GM23338 (cell line): ENCODE data around the gene NADK2.

Experiments used
- CREB1 ChIP-seq: fragments of 250-450 bp; sonication (Bioruptor Pico); IDR thresholded peaks from 2 replicates; pipeline ENCODE4 v1.5.0; 2020; ENCODE audit warnings: low read depth, mild to moderate bottlenecking, moderate library complexity
- CTCF ChIP-seq, 2 experiments: fragments of 200-600 bp in 1 of 2; sonication (generic) in 1 of 2; conservative IDR thresholded peaks; 2 replicates each; pipeline versions ENCODE4 v1.5.1 to v1.6.1; 2016 to 2017; ENCODE audit warnings: antibody characterized with exemption in 2 of 2, low read depth in 2 of 2, mild to moderate bottlenecking in 2 of 2, moderate library complexity in 1 of 2
- EZH2 ChIP-seq: fragments of 200-600 bp; sonication (generic); IDR thresholded peaks from one replicate; pipeline ENCODE4 v1.8.0; 2017; ENCODE audit warnings: antibody characterized with exemption, mild to moderate bottlenecking, low read depth; ENCODE audit not compliant: unreplicated experiment
- EZH2phosphoT487 ChIP-seq: fragments of 200-600 bp; sonication (generic); IDR thresholded peaks from one replicate; pipeline ENCODE4 v1.8.1; 2018; ENCODE audit warnings: antibody characterized with exemption; ENCODE audit not compliant: unreplicated experiment
- NANOG ChIP-seq: IDR thresholded peaks from 2 replicates; pipeline ENCODE4 v1.6.1; 2016; ENCODE audit warnings: antibody characterized with exemption, borderline replicate concordance
- POLR2AphosphoS5 ChIP-seq: IDR thresholded peaks from 2 replicates; pipeline ENCODE4 v1.6.1; 2016; ENCODE audit warnings: antibody characterized with exemption, low read depth
- REST ChIP-seq: IDR thresholded peaks from one replicate; pipeline ENCODE4 v1.6.1; 2018; ENCODE audit warnings: antibody characterized with exemption; ENCODE audit not compliant: unreplicated experiment
- ZNF462 ChIP-seq: fragments of 250-450 bp; sonication (Bioruptor Pico); IDR thresholded peaks from 2 replicates; pipeline ENCODE4 v1.5.0; 2020; ENCODE audit warnings: mild to moderate bottlenecking, moderate library complexity

GRCh38 chr5:36272136-36272690 lies 30.5 kb upstream of the NADK2 start:
- no peak for TF ChIP-seq CTCF (conservative IDR thresholded peaks at IDR 0.05; ENCODE audit: low read depth in 2 of 2)
- no peak for TF ChIP-seq CREB1
- TF ChIP-seq EZH2phosphoT487 = no peak
- TF ChIP-seq ZNF462 (CRISPR knock-in tag) = no peak
- TF ChIP-seq POLR2AphosphoS5 = no peak
- TF ChIP-seq EZH2 = no peak
- no peak for TF ChIP-seq REST
- TF ChIP-seq NANOG = no peak
